HepG2 (cell line): ENCODE data around the gene MAJIN. TPM values are rescaled to one million over a fixed set of nuclear protein-coding genes. Genes with fewer than 3 reads are reported as not detected.

Experiments
- ARNTL ChIP-seq: sonication (generic); formaldehyde crosslinking; IDR thresholded peaks from 2 replicates; pipeline ENCODE4 v1.4.0; 2020; ENCODE audit warnings: mild to moderate bottlenecking, missing genetic modification reagents
- CEBPG ChIP-seq: IDR thresholded peaks from 2 replicates; pipeline ENCODE4 v1.6.1; 2016
- CHD4 ChIP-seq: fragments of 200-600 bp; sonication (generic); IDR thresholded peaks from 2 replicates; pipeline ENCODE4 v1.7.0; 2017; ENCODE audit warnings: mild to moderate bottlenecking, low read length, borderline replicate concordance
- GABPB1 ChIP-seq: IDR thresholded peaks from 2 replicates; pipeline ENCODE4 v1.6.1; 2016; ENCODE audit warnings: mild to moderate bottlenecking, missing genetic modification reagents, moderate library complexity, missing compliant biosample characterization
- GPN1 ChIP-seq: sonication (generic); formaldehyde crosslinking; IDR thresholded peaks from 2 replicates; pipeline ENCODE4 v1.5.1; 2020; ENCODE audit warnings: missing genetic modification reagents, borderline replicate concordance
- HINFP ChIP-seq: sonication (generic); formaldehyde crosslinking; IDR thresholded peaks from 2 replicates; pipeline ENCODE4 v1.4.0; 2020; ENCODE audit warnings: low read depth, mild to moderate bottlenecking, missing genetic modification reagents
- HMG20A ChIP-seq: IDR thresholded peaks from 2 replicates; pipeline ENCODE4 v1.6.1; 2016; ENCODE audit warnings: borderline replicate concordance
- KAT2B ChIP-seq: fragments of 150-350 bp; IDR thresholded peaks from 2 replicates; pipeline ENCODE4 v1.6.1; 2014; ENCODE audit warnings: low read depth, low read length, borderline replicate concordance
- MAFF ChIP-seq: IDR thresholded peaks from 2 replicates; pipeline ENCODE4 v1.6.1; 2011; ENCODE audit warnings: low read depth, low read length, improper control_type of control experiment
- SIX4 ChIP-seq: sonication (generic); formaldehyde crosslinking; IDR thresholded peaks from 2 replicates; pipeline ENCODE4 v1.4.0; 2020; ENCODE audit warnings: missing genetic modification reagents
- TERF1 ChIP-seq: sonication (generic); formaldehyde crosslinking; IDR thresholded peaks from 2 replicates; pipeline ENCODE4 v1.8.0; 2022; ENCODE audit warnings: mild to moderate bottlenecking, missing genetic modification reagents, moderate library complexity
- ZNF142 ChIP-seq: sonication (generic); formaldehyde crosslinking; IDR thresholded peaks from 2 replicates; pipeline ENCODE4 v1.4.0; 2020; ENCODE audit warnings: missing genetic modification reagents
- ZNF280D ChIP-seq: sonication (generic); formaldehyde crosslinking; IDR thresholded peaks from 2 replicates; pipeline ENCODE4 v1.5.1; 2020; ENCODE audit warnings: mild to moderate bottlenecking, missing genetic modification reagents
- ZNF441 ChIP-seq: sonication (generic); formaldehyde crosslinking; IDR thresholded peaks from 2 replicates; pipeline ENCODE4 v1.7.0; 2021; ENCODE audit warnings: missing genetic modification reagents, borderline replicate concordance
- ZNF782 ChIP-seq: sonication (generic); formaldehyde crosslinking; IDR thresholded peaks from 2 replicates; pipeline ENCODE4 v1.4.0; 2020; ENCODE audit warnings: missing genetic modification reagents, mild to moderate bottlenecking, borderline replicate concordance
- polyA plus RNA-seq, 8 experiments: library from polyadenylated mRNA; depleted of rRNA in 3 of 8; stranded (reverse) in 7 of 8; unstranded in 1 of 8; fragments of >200 nt; fragmentation: Illumina TruSeq in 4 of 8; extraction: Trizol in 4 of 8; gene quantifications; 2 replicates each; pipeline versions ENCODE4 v1.2.1 to v1.2.3, GENCODE V29; 2011 to 2016; ENCODE audit warnings: low read depth in 4 of 8, missing spikeins in 1 of 8, mixed read lengths in 1 of 8; ENCODE audit not compliant: insufficient read depth in 1 of 8
- total RNA-seq, 5 experiments: library from RNA; depleted of rRNA; stranded (reverse); fragments of >200 nt; fragmentation: Illumina TruSeq; extraction: Trizol; gene quantifications; 2 replicates each; pipeline ENCODE4 v1.2.3, GENCODE V29; 2016; ENCODE audit warnings: low read depth in 1 of 5

Gene MAJIN
- total and polyA plus RNA-seq, 2 of the 13 experiments (the other 11 are each of a cell fraction or from before 2014, with no cell fraction given), result not detected

- no peak for TF ChIP-seq ARNTL
- no peak for TF ChIP-seq CHD4
- peak; percentile 67; the same call in 1 of the 2 replicates for TF ChIP-seq SIX4 (CRISPR knock-in tag)
- TF ChIP-seq ZNF782, result peak; percentile 45; the same call in 1 of the 2 replicates
- peak; percentile 75 for TF ChIP-seq GABPB1 (CRISPR knock-in tag)
- no peak for TF ChIP-seq MAFF
- TF ChIP-seq ZNF280D (CRISPR knock-in tag), result peak; percentile 85
- TF ChIP-seq ZNF142 (CRISPR knock-in tag), result 0 out of 2 replicates have a peak, but pooled peaks have one; percentile 67
- TF ChIP-seq ZNF441, result no peak
- peak; percentile 66; the same call in 1 of the 2 replicates for TF ChIP-seq HMG20A (CRISPR knock-in tag)
- TF ChIP-seq KAT2B, result no peak
- no peak for TF ChIP-seq HINFP
- TF ChIP-seq CEBPG (CRISPR knock-in tag), result no peak
- TF ChIP-seq TERF1, result 0 out of 2 replicates have a peak, but pooled peaks have one; percentile 41
- TF ChIP-seq GPN1 (CRISPR knock-in tag), result no peak
Observed at GRCh38 chr11:64894070-64894811, 77.7 kb downstream of the MAJIN start (continued).
